Stimulated activated CD8-positive, alpha-beta memory T cell treated with anti-CD3 and anti-CD28 coated beads, Interleukin-2, amount 100 ng/mL, for 48 hours (primary cell): ENCODE measurements around the gene CACNA1E.

Source experiments
- DNase-seq, 2 donors: peaks; one replicate each; pipeline ENCODE4 v3.0.0-alpha.2; 2020; ENCODE audit warnings: low read depth in 2 of 2

Gene CACNA1E

GRCh38 chr1:181577475-181577874 lies 94.2 kb downstream of the CACNA1E start:
- DNase-seq = no peak

GRCh38 chr1:181583598-181583997 lies 100.3 kb downstream of the CACNA1E start:
- no peak for DNase-seq

GRCh38 chr1:181587870-181588438 lies 104.6 kb downstream of the CACNA1E start:
- no peak for DNase-seq

- no peak for DNase-seq
Measured at GRCh38 chr1:181588631-181589030, 105.3 kb downstream of the CACNA1E start.

GRCh38 chr1:181592255-181592859 lies 109.0 kb downstream of the CACNA1E start:
- DNase-seq = no peak

GRCh38 chr1:181593042-181593441 lies 109.7 kb downstream of the CACNA1E start:
- DNase-seq = no peak

- DNase-seq = no peak
Measured at GRCh38 chr1:181594553-181594952, 111.2 kb downstream of the CACNA1E start.

- DNase-seq = no peak
Measured at GRCh38 chr1:181595234-181595633, 111.9 kb downstream of the CACNA1E start.

- DNase-seq = no peak
Measured at GRCh38 chr1:181601186-181601950, 118.1 kb downstream of the CACNA1E start.

- DNase-seq = no peak
Measured at GRCh38 chr1:181603735-181604410, 120.6 kb downstream of the CACNA1E start.

GRCh38 chr1:181604482-181605249 lies 121.3 kb downstream of the CACNA1E start:
- DNase-seq = no peak

- no peak for DNase-seq
Measured at GRCh38 chr1:181607524-181607923, 124.2 kb downstream of the CACNA1E start.

GRCh38 chr1:181608386-181608785 lies 125.1 kb downstream of the CACNA1E start:
- no peak for DNase-seq

GRCh38 chr1:181608948-181609347 lies 125.6 kb downstream of the CACNA1E start:
- DNase-seq = no peak

- DNase-seq = no peak
Measured at GRCh38 chr1:181612100-181612499, 128.8 kb downstream of the CACNA1E start.

GRCh38 chr1:181618559-181618958 lies 135.2 kb downstream of the CACNA1E start:
- no peak for DNase-seq

- no peak for DNase-seq
Measured at GRCh38 chr1:181620183-181620582, 136.9 kb downstream of the CACNA1E start.

GRCh38 chr1:181623850-181624249 lies 140.5 kb downstream of the CACNA1E start:
- no peak for DNase-seq

GRCh38 chr1:181626279-181626938 lies 143.1 kb downstream of the CACNA1E start:
- DNase-seq = no peak

- DNase-seq = no peak
Measured at GRCh38 chr1:181630398-181630797, 147.1 kb downstream of the CACNA1E start.

- no peak for DNase-seq
Measured at GRCh38 chr1:181630838-181631237, 147.5 kb downstream of the CACNA1E start.
